HEK293T (cell line): ENCODE results near the gene PRKCE.

Source experiments
- CTCF ChIA-PET: fragments of 350-600 bp; formaldehyde crosslinking; extraction: SDS; loops from one replicate; lab custom pipeline; 2021; ENCODE audit warnings: antibody characterized with exemption, inconsistent platforms; lab: Yijun Ruan, JAX
- POLR2A ChIA-PET: fragments of 350-600 bp; formaldehyde crosslinking; extraction: SDS; loops from one replicate; lab custom pipeline; 2020; ENCODE audit warnings: antibody characterized with exemption, inconsistent platforms; lab: Yijun Ruan, JAX
- DNase-seq: peaks from one replicate; pipeline ENCODE4 v3.0.0; 2012; ENCODE audit warnings: mixed read lengths; ENCODE audit errors: extremely low spot score
- ARNT ChIP-seq: fragments of 450-650 bp; IDR thresholded peaks from 2 replicates; pipeline ENCODE4 v1.6.1; 2017; ENCODE audit warnings: mild to moderate bottlenecking
- BHLHE40 ChIP-seq: fragments of 450-650 bp; IDR thresholded peaks from 2 replicates; pipeline ENCODE4 v1.6.1; 2016; ENCODE audit warnings: mild to moderate bottlenecking, moderate library complexity, borderline replicate concordance
- CTBP1 ChIP-seq: fragments of 450-650 bp; IDR thresholded peaks from 2 replicates; pipeline ENCODE4 v1.6.1; 2016; ENCODE audit warnings: borderline replicate concordance
- ELF4 ChIP-seq: fragments of 450-650 bp; IDR thresholded peaks from 2 replicates; pipeline ENCODE4 v1.6.1; 2017; ENCODE audit warnings: antibody characterized with exemption
- FOXA1 ChIP-seq: fragments of 450-650 bp; IDR thresholded peaks from 2 replicates; pipeline ENCODE4 v1.6.1; 2016; ENCODE audit warnings: mild to moderate bottlenecking
- FOXK2 ChIP-seq: fragments of 450-650 bp; IDR thresholded peaks from 2 replicates; pipeline ENCODE4 v1.6.1; 2016; ENCODE audit warnings: mild to moderate bottlenecking
- FOXM1 ChIP-seq: fragments of 450-650 bp; IDR thresholded peaks from 2 replicates; pipeline ENCODE4 v1.6.1; 2017; ENCODE audit warnings: mild to moderate bottlenecking, borderline replicate concordance
- HDGF ChIP-seq: fragments of 450-650 bp; IDR thresholded peaks from 2 replicates; pipeline ENCODE4 v1.6.1; 2017; ENCODE audit warnings: antibody characterized with exemption, borderline replicate concordance
- L3MBTL2 ChIP-seq: fragments of 450-650 bp; conservative IDR thresholded peaks from 2 replicates; pipeline ENCODE4 v1.6.1; 2016; ENCODE audit warnings: mild to moderate bottlenecking
- LEF1 ChIP-seq: fragments of 450-650 bp; IDR thresholded peaks from 2 replicates; pipeline ENCODE4 v1.6.1; 2017; ENCODE audit warnings: mild to moderate bottlenecking, borderline replicate concordance
- NFRKB ChIP-seq: fragments of 450-650 bp; IDR thresholded peaks from 2 replicates; pipeline ENCODE4 v1.6.1; 2016; ENCODE audit warnings: mild to moderate bottlenecking, moderate library complexity
- PKNOX1 ChIP-seq: fragments of 450-650 bp; IDR thresholded peaks from 2 replicates; pipeline ENCODE4 v1.6.1; 2016
- SP1 ChIP-seq: fragments of 450-650 bp; IDR thresholded peaks from 2 replicates; pipeline ENCODE4 v1.6.1; 2017
- SUZ12 ChIP-seq: fragments of 450-650 bp; IDR thresholded peaks from 2 replicates; pipeline ENCODE4 v1.6.1; 2016; ENCODE audit warnings: mild to moderate bottlenecking
- TARDBP ChIP-seq: fragments of 450-650 bp; IDR thresholded peaks from 2 replicates; pipeline ENCODE4 v1.6.1; 2016
- ZNF384 ChIP-seq: fragments of 450-650 bp; IDR thresholded peaks from 2 replicates; pipeline ENCODE4 v1.6.1; 2016

PRKCE gene

GRCh38 chr2:46146866-46147502 is 495.5 kb downstream of the PRKCE start:
- TF ChIP-seq FOXK2 (no peak), FOXA1 (no peak), FOXM1 (no peak), BHLHE40 (no peak), ARNT (no peak), LEF1 (no peak), ELF4 (no peak), NFRKB (no peak), PKNOX1 (no peak), CTBP1 (no peak)
- ChIA-PET POLR2A (no interaction called here), CTCF (no interaction called here)
- no peak for DNase-seq

GRCh38 chr2:46147626-46148368 is 496.3 kb downstream of the PRKCE start:
- CTCF ChIA-PET, result no interaction called here
- DNase-seq, result no peak

GRCh38 chr2:46148369-46148736 is 496.9 kb downstream of the PRKCE start:
- ChIA-PET CTCF (no interaction called here), POLR2A (no interaction called here)
- no peak for DNase-seq
- TF ChIP-seq SP1 (no peak), LEF1 (no peak), L3MBTL2 (no peak), ELF4 (no peak), SUZ12 (no peak), CTBP1 (no peak), BHLHE40 (no peak), PKNOX1 (no peak), FOXK2 (no peak), NFRKB (no peak), FOXA1 (no peak), ARNT (no peak), HDGF (no peak), TARDBP (no peak)

More at GRCh38 chr2:46147626-46148368, 496.3 kb downstream of the PRKCE start:
- TF ChIP-seq BHLHE40 (no peak), CTBP1 (no peak), L3MBTL2 (no peak), FOXA1 (no peak), TARDBP (no peak), FOXK2 (no peak), NFRKB (no peak), ARNT (no peak), HDGF (no peak), SUZ12 (no peak), ZNF384 (no peak), ELF4 (no peak)
- POLR2A ChIA-PET, result no interaction called here

GRCh38 chr2:46150445-46150955 is 499.0 kb downstream of the PRKCE start:
- TF ChIP-seq NFRKB, result no peak
- TF ChIP-seq SP1, result no peak
- TF ChIP-seq ZNF384, result no peak
- TF ChIP-seq LEF1, result no peak
- no peak for TF ChIP-seq FOXA1
- TF ChIP-seq FOXK2, result no peak
- TF ChIP-seq ARNT, result no peak
- TF ChIP-seq PKNOX1, result no peak
- TF ChIP-seq L3MBTL2, result no peak
- TF ChIP-seq CTBP1, result no peak
- no peak for TF ChIP-seq BHLHE40
- no peak for TF ChIP-seq ELF4
- TF ChIP-seq HDGF, result no peak
- TF ChIP-seq FOXM1, result no peak
- TF ChIP-seq TARDBP, result no peak
- ChIA-PET CTCF (interaction anchor here (0.7 kb wide), 1 partner anchor 11 kb away, joined by 3 read pairs; no protein-coding TSS in a partner anchor), POLR2A (no interaction called here)
- no peak for DNase-seq

- DNase-seq, result no peak
- ChIA-PET POLR2A (no interaction called here), CTCF (no interaction called here)
- TF ChIP-seq ZNF384, result no peak
- TF ChIP-seq PKNOX1, result no peak
- TF ChIP-seq FOXK2, result no peak
- TF ChIP-seq ELF4, result no peak
- TF ChIP-seq LEF1, result no peak
- TF ChIP-seq CTBP1, result no peak
- no peak for TF ChIP-seq TARDBP
- no peak for TF ChIP-seq BHLHE40
- TF ChIP-seq ARNT, result no peak
- TF ChIP-seq SP1, result no peak
- no peak for TF ChIP-seq L3MBTL2
- TF ChIP-seq FOXA1, result no peak
- no peak for TF ChIP-seq NFRKB
- no peak for TF ChIP-seq HDGF
These were observed 500.1 kb downstream of the PRKCE start for GRCh38 chr2:46151577-46151976.
